NT2/D1 (cell line): ENCODE data around the gene UBAC2.

Source experiments
- DNase-seq: peaks from one replicate; pipeline ENCODE4 v3.0.0-alpha.2; 2011; ENCODE audit warnings: low read depth, low spot score
- H3K27me3 ChIP-seq: 2 replicates; pipeline ENCODE4 v1.6.0; 2011; ENCODE audit warnings: mild to moderate bottlenecking; ENCODE audit not compliant: insufficient read length, insufficient read depth
- H3K36me3 ChIP-seq: 2 replicates; pipeline ENCODE4 v1.6.1; 2011; ENCODE audit warnings: mild to moderate bottlenecking, low read length, mixed read lengths; ENCODE audit not compliant: insufficient read depth, insufficient read length
- H3K4me1 ChIP-seq: 2 replicates; pipeline ENCODE4 v1.5.1; 2011; ENCODE audit not compliant: insufficient read depth, insufficient read length
- H3K4me3 ChIP-seq: 2 replicates; pipeline ENCODE4 v1.5.1; 2011; ENCODE audit warnings: low read depth; ENCODE audit not compliant: insufficient read length
- H3K9ac ChIP-seq: 2 replicates; pipeline ENCODE4 v1.6.0; 2011; ENCODE audit warnings: low read depth; ENCODE audit not compliant: insufficient read length
- H3K9me3 ChIP-seq: 2 replicates; pipeline ENCODE4 v1.5.1; 2011; ENCODE audit warnings: mild to moderate bottlenecking, low read length; ENCODE audit not compliant: insufficient read depth
- ZNF274 ChIP-seq: IDR thresholded peaks from 2 replicates; pipeline ENCODE4 v1.6.1; 2011; ENCODE audit warnings: mild to moderate bottlenecking, low read depth, low read length

Gene UBAC2

GRCh38 chr13:99435998-99436397, 235.3 kb downstream of the UBAC2 start:
- no peaks in the 10 kb centered on the region for H3K9me3 ChIP-seq
- no peak for DNase-seq
- no peak overlapping the region for H3K9ac ChIP-seq
- H3K36me3 ChIP-seq: no peaks in the 10 kb centered on the region
- no peaks in the 10 kb centered on the region for H3K27me3 ChIP-seq
- peaks cover 2% of the 10 kb centered on the region for H3K4me1 ChIP-seq
- no peak for TF ChIP-seq ZNF274
- no peak overlapping the region for H3K4me3 ChIP-seq
